Retinal pigment epithelial cell (primary cell): Measurements from ENCODE around the gene ABHD2.
A peak's percentile ranks its signal among the peaks of the same experiment; 100 is the strongest.

Source experiments
- DNase-seq: peaks from one replicate; pipeline ENCODE4 v3.0.0-alpha.2; 2010; ENCODE audit warnings: low read depth
- H3K4me3 ChIP-seq: 2 replicates; pipeline ENCODE4 v1.5.1; 2011; ENCODE audit warnings: mild to moderate bottlenecking, low read length, control low read depth, moderate library complexity
- CTCF ChIP-seq: conservative IDR thresholded peaks from 2 replicates; pipeline ENCODE4 v1.5.1; 2011; ENCODE audit warnings: low read depth, low read length, control low read depth, inconsistent platforms

ABHD2 gene

GRCh38 chr15:89205991-89206585, 117.8 kb downstream of the ABHD2 start:
- DNase-seq = no peak

DNA sequence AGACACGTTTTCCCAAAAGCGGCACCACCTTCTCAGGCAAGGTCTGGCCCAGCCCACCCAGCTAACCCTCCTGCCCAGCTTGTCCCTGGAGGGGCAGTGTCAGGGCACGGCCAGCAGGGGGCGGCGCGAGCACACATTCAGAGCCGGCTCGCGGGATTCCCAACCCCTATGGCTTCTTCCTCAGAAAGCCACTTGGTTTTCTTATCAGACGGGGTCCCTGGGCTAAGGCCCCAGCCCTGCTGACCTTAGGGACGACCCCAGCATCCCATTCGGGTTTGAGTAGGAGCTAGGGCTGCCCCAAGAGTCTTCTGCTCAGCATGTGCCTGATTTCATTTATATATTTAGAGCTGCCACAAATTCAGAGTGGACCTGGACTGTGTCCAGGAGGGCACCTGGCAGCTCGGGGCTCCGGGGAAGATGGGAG, 118.7 kb downstream of the ABHD2 start:
- no peak overlapping the region for H3K4me3 ChIP-seq
- peak; percentile 99 for TF ChIP-seq CTCF
- peak; percentile 17 for DNase-seq

More at GRCh38 chr15:89205991-89206585, 117.8 kb downstream of the ABHD2 start:
- no peak overlapping the region for H3K4me3 ChIP-seq
- TF ChIP-seq CTCF = no peak

DNA sequence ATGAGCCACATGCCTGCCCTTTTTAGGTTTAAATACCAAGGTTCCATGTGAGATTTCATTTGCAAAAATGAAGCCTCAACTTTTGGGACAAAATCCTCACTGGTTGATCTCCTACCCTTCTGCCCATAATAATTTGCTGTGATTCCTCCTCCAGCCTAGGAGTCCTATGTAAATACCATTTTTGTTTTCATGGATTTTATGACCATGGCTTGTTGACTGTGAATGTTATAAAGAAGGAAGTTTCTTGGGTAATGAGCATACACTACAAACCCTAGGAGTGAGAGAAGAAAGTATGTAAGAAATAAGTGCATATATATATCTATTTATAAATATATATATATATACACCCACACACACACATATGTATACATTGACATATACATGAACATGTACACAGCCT, 120.0 kb downstream of the ABHD2 start:
- TF ChIP-seq CTCF = no peak
- no peak for DNase-seq

GRCh38 chr15:89209057-89209456, 120.8 kb downstream of the ABHD2 start:
- no peak for TF ChIP-seq CTCF
- no peak overlapping the region for H3K4me3 ChIP-seq
- DNase-seq = no peak

More for the DNA sequence above, 120.0 kb downstream of the ABHD2 start:
- no peak overlapping the region for H3K4me3 ChIP-seq

DNA sequence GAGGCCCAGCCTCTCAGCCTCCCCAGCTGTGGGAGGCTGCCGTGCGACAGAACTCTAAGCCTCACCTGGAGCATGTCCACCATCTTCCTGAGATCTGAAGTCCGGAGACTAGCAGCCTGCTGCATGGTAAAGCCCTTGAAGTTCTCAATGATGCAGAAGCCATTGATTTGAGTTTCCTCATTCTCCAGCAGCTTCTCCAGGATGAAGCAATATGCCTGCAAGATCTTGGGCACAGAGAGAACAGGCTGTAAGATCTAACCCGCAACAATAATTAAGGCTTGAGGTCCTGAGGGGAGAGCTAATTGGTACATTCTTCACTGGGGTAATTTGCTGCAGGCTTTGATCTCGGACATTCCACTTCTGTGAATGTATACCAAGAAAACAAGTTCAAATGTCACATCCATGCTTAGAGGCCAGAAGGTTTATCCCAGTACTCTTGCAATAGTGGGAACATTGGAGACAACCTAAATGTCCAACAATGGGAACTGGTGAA, 123.5 kb downstream of the ABHD2 start:
- DNase-seq = no peak
- TF ChIP-seq CTCF = no peak
- H3K4me3 ChIP-seq = no peak overlapping the region

DNA sequence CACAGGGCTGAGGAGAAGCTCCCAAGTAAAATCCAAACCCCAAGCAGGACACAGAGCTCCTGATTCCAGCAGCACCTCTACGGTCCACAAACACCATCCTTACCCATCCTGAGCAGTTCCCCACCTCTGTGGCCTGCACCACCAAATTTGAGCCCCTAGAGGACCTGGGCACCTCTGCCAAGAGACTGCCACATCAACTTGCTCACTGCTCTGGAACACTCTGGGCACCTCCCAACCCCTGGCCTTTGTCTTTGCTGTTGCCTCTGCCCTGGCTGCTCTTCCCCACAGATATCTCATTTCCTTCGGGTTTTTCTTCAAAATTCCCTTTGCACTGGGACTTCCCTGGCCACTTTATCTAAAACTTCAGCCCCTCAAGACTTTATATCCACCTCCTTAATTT, 127.4 kb downstream of the ABHD2 start:
- no peak for TF ChIP-seq CTCF
- no peak overlapping the region for H3K4me3 ChIP-seq
- no peak for DNase-seq

GRCh38 chr15:89217031-89217430, 128.8 kb downstream of the ABHD2 start:
- no peak overlapping the region for H3K4me3 ChIP-seq
- DNase-seq = no peak
- no peak for TF ChIP-seq CTCF
